Measurements from ENCODE around the gene PPP5C.
A peak's percentile ranks its signal among the peaks of the same experiment; 100 is the strongest.
"Not testable (repeated sequence)": the region's sequence is repeated elsewhere in the genome, so short reads cannot be mapped to it uniquely, and the experiment has no call there.

Gene PPP5C

DNA sequence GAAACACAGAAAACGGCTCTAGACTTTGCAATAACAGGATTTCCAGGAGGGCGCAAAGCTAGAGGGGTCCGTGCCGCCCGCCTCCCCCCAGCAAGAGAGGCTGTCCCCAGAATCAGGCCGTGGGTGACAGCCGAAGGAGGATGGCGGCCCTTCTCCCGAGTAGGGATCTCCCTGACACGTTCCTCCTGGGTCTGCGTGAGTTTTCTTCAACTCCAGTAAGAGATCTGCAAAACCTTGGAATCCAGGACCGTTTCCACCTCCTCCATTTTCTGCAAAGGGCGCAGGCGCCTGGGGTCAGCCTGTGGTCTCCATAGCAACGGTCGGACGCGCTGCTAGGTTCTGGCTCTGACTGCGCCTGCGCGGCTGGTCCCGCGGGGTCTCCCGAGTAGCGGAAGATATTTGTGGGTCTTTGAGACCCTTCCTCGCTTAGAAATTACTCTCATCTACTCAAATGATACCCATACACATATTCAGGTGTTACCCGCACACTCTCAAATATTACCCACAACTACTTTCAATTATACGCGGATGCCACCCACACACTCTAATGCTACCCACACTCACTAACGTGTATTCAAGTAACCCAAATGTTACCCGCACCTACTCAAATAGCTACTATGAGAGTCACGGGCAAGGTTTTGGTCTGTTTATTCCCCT lies 79.7 kb downstream of the PPP5C start:
- H3K4me1 Mint-ChIP-seq = peaks cover 35% of the 10 kb centered on the region
- H3K27me3 Mint-ChIP-seq = peaks cover 82% of the 10 kb centered on the region
- peak overlapping the region; percentile 55 for H3K4me3 Mint-ChIP-seq
- no peaks in the 10 kb centered on the region for H3K9me3 Mint-ChIP-seq
- peak; percentile 38 for DNase-seq
- CTCF ChIA-PET = no interaction called here
- no peaks in the 10 kb centered on the region for H3K36me3 Mint-ChIP-seq
- no peak overlapping the region for H3K27ac Mint-ChIP-seq

DNA sequence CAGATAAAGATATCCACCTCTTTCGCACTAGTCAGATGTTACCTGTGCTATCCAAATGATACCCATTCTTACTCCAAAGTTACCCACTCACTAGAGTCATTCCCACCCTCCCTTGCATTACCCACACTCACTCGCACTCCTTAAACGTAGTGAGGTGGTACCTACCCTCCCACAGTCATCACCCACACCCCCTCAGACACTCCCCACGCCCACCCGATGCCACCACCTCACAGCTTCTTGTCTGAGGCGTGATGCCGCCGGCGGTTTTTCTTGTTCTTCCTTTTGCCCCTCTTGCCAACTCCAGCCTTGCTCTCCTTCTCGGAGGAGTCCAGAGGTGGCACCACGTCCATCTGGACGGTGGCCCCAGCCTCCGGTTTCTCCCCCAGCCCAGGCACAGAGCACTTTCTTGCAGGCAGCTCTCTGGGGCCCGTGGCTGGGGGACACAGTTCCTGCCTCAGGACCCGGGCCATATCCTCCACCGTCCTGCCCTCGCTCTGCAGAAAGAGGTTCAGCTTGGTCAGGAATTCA lies 80.7 kb downstream of the PPP5C start:
- Mint-ChIP-seq H3K4me3 (no peak overlapping the region), H3K27me3 (peaks cover 87% of the 10 kb centered on the region), H3K36me3 (no peaks in the 10 kb centered on the region), H3K27ac (no peak overlapping the region), H3K4me1 (peaks cover 35% of the 10 kb centered on the region), H3K9me3 (no peaks in the 10 kb centered on the region)
- CTCF ChIA-PET = no interaction called here
- no peak for DNase-seq

- CTCF ChIA-PET = no interaction called here
- no peaks in the 10 kb centered on the region for H3K9me3 Mint-ChIP-seq
- H3K4me1 Mint-ChIP-seq = peaks cover 35% of the 10 kb centered on the region
- H3K27ac Mint-ChIP-seq = no peak within 1 kb of the TSS
- peaks cover 79% of the 10 kb centered on the region for H3K27me3 Mint-ChIP-seq
- peak within 1 kb of the TSS; percentile 52 for H3K4me3 Mint-ChIP-seq
- H3K36me3 Mint-ChIP-seq = no peaks in the 10 kb centered on the region
- peak; percentile 73 for DNase-seq
Measured at GRCh38 chr19:46428239-46429135, 81.6 kb downstream of the PPP5C start, which contains the start of gene PNMA8C. Gene PNMA8C (minus strand): TSS chr19:46428936. CDS start chr19:46428359, 577 bp downstream.

- DNase-seq = no peak
- Mint-ChIP-seq H3K9me3 (no peaks in the 10 kb centered on the region), H3K4me3 (no peak overlapping the region), H3K27ac (no peak overlapping the region), H3K4me1 (peaks cover 35% of the 10 kb centered on the region), H3K36me3 (no peaks in the 10 kb centered on the region), H3K27me3 (peaks cover 72% of the 10 kb centered on the region)
- CTCF ChIA-PET = no interaction called here
Measured at GRCh38 chr19:46429999-46430398, 83.1 kb downstream of the PPP5C start.

GRCh38 chr19:46431824-46432223 lies 84.9 kb downstream of the PPP5C start:
- no peak for DNase-seq
- CTCF ChIA-PET = interaction anchor here (0.6 kb wide), 1 partner anchor 34 kb away, joined by 4 read pairs; no protein-coding TSS in a partner anchor
- Mint-ChIP-seq H3K27me3 (peaks cover 56% of the 10 kb centered on the region), H3K9me3 (no peaks in the 10 kb centered on the region), H3K4me1 (peaks cover 26% of the 10 kb centered on the region), H3K4me3 (no peak overlapping the region), H3K36me3 (no peaks in the 10 kb centered on the region), H3K27ac (no peak overlapping the region)

GRCh38 chr19:46433470-46433869 lies 86.6 kb downstream of the PPP5C start:
- DNase-seq, H3K27ac Mint-ChIP-seq, CTCF ChIA-PET, H3K9me3 Mint-ChIP-seq, H3K4me3 Mint-ChIP-seq, H3K36me3 Mint-ChIP-seq: not testable (repeated sequence)
- Mint-ChIP-seq H3K27me3 (peaks cover 40% of the 10 kb centered on the region), H3K4me1 (peaks cover 12% of the 10 kb centered on the region)

DNA sequence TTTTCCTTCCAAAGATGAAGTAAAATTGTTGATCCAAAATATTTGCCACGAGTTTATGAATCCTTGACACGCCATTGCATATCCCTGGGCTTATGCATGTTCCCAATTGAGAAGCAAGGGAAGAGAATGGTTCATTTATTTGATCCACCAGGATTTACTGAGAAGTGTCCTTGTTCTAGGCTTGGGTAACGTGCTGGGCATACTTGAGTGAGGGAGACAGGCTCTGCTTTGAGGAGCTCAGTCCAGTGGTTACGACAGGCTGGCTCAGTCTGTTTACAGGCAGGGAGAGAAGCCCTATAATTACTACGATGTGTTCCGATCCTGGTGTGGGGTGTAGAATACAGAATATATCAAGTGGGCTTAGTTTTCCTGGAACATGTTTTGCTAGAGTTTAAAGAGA lies 88.1 kb downstream of the PPP5C start:
- no peaks in the 10 kb centered on the region for H3K36me3 Mint-ChIP-seq
- H3K4me1 Mint-ChIP-seq = peaks cover under 1% of the 10 kb centered on the region
- no peak overlapping the region for H3K27ac Mint-ChIP-seq
- no peak for DNase-seq
- peaks cover 25% of the 10 kb centered on the region for H3K27me3 Mint-ChIP-seq
- H3K4me3 Mint-ChIP-seq = no peak overlapping the region
- H3K9me3 Mint-ChIP-seq = no peaks in the 10 kb centered on the region
- CTCF ChIA-PET = interaction anchor here (1.5 kb wide), 1 partner anchor 14 kb away, joined by 3 read pairs; no protein-coding TSS in a partner anchor

DNA sequence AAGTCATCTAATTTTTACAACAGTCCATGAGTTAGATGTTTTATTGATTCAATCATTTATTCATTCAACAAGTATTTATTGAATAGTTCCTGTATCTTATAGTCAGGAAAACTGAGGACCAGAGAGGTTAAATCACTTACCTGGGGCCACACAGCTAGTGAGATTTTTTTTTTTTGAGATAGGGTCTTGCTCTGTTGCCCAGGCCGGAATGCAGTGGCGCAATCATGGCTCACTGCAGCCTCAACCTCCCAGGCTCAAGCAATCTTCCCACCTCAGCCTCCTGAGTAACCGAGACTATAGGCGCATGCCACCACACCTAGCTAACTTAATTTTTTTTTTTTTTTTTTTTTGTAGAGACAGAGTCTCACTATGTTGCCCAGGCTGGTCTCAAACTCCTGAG lies 88.8 kb downstream of the PPP5C start:
- H3K4me1 Mint-ChIP-seq, H3K27ac Mint-ChIP-seq, H3K9me3 Mint-ChIP-seq, H3K4me3 Mint-ChIP-seq, H3K36me3 Mint-ChIP-seq, DNase-seq: not testable (repeated sequence)
- CTCF ChIA-PET = interaction anchor here (1.5 kb wide), 1 partner anchor 13 kb away, joined by 3 read pairs; no protein-coding TSS in a partner anchor
- peaks cover 19% of the 10 kb centered on the region for H3K27me3 Mint-ChIP-seq

Data from activated naive CD4-positive, alpha-beta T cell treated with anti-CD3 and anti-CD28 coated beads, Interleukin-2, amount 10 ng/mL, durations not matched to agents 7 days and 5 days (primary cell).